Neural progenitor cell (in vitro differentiated cells): ENCODE results near the gene PATJ. TPM values are rescaled to one million over a fixed set of nuclear protein-coding genes. Genes with fewer than 3 reads are reported as not detected.

Experiments used
- DNase-seq: peaks from one replicate; pipeline ENCODE4 v3.0.0-alpha.2; 2016; ENCODE audit warnings: low spot score
- H2AFZ ChIP-seq: fragments of 200-600 bp; sonication (generic); replicated peaks from 2 replicates; pipeline ENCODE4 v1.6.1; 2016; ENCODE audit warnings: antibody characterized with exemption
- H3F3A ChIP-seq: fragments of 200-600 bp; sonication (generic); 2 replicates; pipeline ENCODE4 v1.6.1; 2016; ENCODE audit warnings: antibody characterized with exemption, low read depth
- H3K27ac ChIP-seq: fragments of 200-600 bp; sonication (generic); 2 replicates; pipeline ENCODE4 v1.5.1; 2016; ENCODE audit warnings: mild to moderate bottlenecking
- H3K27me3 ChIP-seq: fragments of 200-600 bp; sonication (generic); 2 replicates; pipeline ENCODE4 v1.6.1; 2016; ENCODE audit warnings: mild to moderate bottlenecking, moderate library complexity
- H3K36me3 ChIP-seq: fragments of 200-600 bp; sonication (generic); 2 replicates; pipeline ENCODE4 v1.5.1; 2016
- H3K4me1 ChIP-seq: fragments of 200-600 bp; sonication (generic); 2 replicates; pipeline ENCODE4 v1.6.1; 2016; ENCODE audit warnings: mixed run types
- H3K4me2 ChIP-seq: fragments of 200-600 bp; sonication (generic); 2 replicates; pipeline ENCODE4 v1.6.1; 2016
- H3K4me3 ChIP-seq: fragments of 200-600 bp; sonication (generic); 2 replicates; pipeline ENCODE4 v1.5.1; 2016
- H3K79me2 ChIP-seq: fragments of 200-600 bp; sonication (generic); 2 replicates; pipeline ENCODE4 v1.6.1; 2016; ENCODE audit warnings: low read depth
- H3K9ac ChIP-seq: fragments of 200-600 bp; sonication (generic); 2 replicates; pipeline ENCODE4 v1.6.1; 2016
- H3K9me3 ChIP-seq: fragments of 200-600 bp; sonication (generic); 2 replicates; pipeline ENCODE4 v1.5.1; 2016; ENCODE audit warnings: low read depth
- H4K20me1 ChIP-seq: fragments of 200-600 bp; sonication (generic); 2 replicates; pipeline ENCODE4 v1.6.1; 2016; ENCODE audit warnings: low read depth
- H3K27ac Mint-ChIP-seq: 3 replicates; pipeline ENCODE4 v1.8.0; 2021; ENCODE audit warnings: mixed read lengths
- H3K27me3 Mint-ChIP-seq: 2 replicates; pipeline ENCODE4 v1.8.0; 2022; ENCODE audit warnings: low read depth, mild to moderate bottlenecking, inconsistent platforms, moderate library complexity, mixed read lengths; ENCODE audit not compliant: insufficient read depth
- H3K36me3 Mint-ChIP-seq: 3 replicates; pipeline ENCODE4 v1.8.0; 2021; ENCODE audit warnings: mixed read lengths
- H3K4me1 Mint-ChIP-seq: 3 replicates; pipeline ENCODE4 v1.8.0; 2021; ENCODE audit warnings: mixed read lengths
- H3K4me3 Mint-ChIP-seq: 3 replicates; pipeline ENCODE4 v1.8.0; 2021; ENCODE audit warnings: mild to moderate bottlenecking, moderate library complexity, mixed read lengths
- H3K9me3 Mint-ChIP-seq: 3 replicates; pipeline ENCODE4 v1.8.0; 2020; ENCODE audit warnings: mixed read lengths
- EZH2 ChIP-seq: fragments of 200-600 bp; sonication (generic); IDR thresholded peaks from 2 replicates; pipeline ENCODE4 v1.6.1; 2017; ENCODE audit warnings: antibody characterized with exemption, mild to moderate bottlenecking, moderate library complexity
- EZH2phosphoT487 ChIP-seq: fragments of 200-600 bp; sonication (generic); IDR thresholded peaks from 2 replicates; pipeline ENCODE4 v1.6.1; 2017; ENCODE audit warnings: antibody characterized with exemption
- total RNA-seq: library from RNA; depleted of rRNA; stranded (reverse); fragments of >200 nt; gene quantifications from 2 replicates; pipeline ENCODE4 v1.2.3, GENCODE V29; 2015; ENCODE audit warnings: low replicate concordance
- TF ChIP-seq, protein P1 (sequence below): fragments of 200-600 bp; sonication (generic); IDR thresholded peaks from 2 replicates; pipeline ENCODE4 v1.5.1; 2017; ENCODE audit warnings: antibody characterized with exemption, mild to moderate bottlenecking

The PATJ gene
- total RNA-seq, 1 donor from 2014 or later: 24.8 TPM

DNA sequence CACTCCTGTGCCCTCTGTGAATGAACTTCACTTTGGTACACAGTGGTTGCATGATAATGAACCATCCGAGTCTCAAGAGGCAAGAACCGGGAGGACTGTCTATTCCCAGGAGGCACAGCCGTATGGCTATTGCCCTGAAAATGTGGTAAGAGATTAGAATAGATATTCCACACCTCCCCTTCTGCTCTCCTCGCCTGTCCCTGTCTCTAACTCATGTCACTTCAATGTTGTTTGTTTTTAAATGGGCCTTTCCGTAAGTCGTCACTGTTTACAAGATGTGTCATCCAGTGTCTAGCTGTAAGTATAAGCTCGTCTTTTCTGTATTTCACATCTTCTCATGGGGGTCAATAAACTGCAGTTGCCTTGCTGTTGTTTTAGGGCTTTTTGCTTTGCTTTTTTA, 122.2 kb downstream of the PATJ start:
- H3K9me3 Mint-ChIP-seq: no peaks in the 10 kb centered on the region
- Histone ChIP-seq H3K4me1 (no peaks in the 10 kb centered on the region), H4K20me1 (no peaks in the 10 kb centered on the region), H3K4me2 (no peak overlapping the region), H3K27me3 (no peaks in the 10 kb centered on the region), H3K9me3 (no peaks in the 10 kb centered on the region), H3K27ac (no peak overlapping the region), H3K4me3 (no peak overlapping the region), H3K79me2 (no peaks in the 10 kb centered on the region), H3F3A (peaks cover 3% of the 10 kb centered on the region), H3K36me3 (no peaks in the 10 kb centered on the region), H2AFZ (no peak overlapping the region), H3K9ac (no peak overlapping the region)
- H3K4me1 Mint-ChIP-seq: no peaks in the 10 kb centered on the region
- TF ChIP-seq, protein P1, sequence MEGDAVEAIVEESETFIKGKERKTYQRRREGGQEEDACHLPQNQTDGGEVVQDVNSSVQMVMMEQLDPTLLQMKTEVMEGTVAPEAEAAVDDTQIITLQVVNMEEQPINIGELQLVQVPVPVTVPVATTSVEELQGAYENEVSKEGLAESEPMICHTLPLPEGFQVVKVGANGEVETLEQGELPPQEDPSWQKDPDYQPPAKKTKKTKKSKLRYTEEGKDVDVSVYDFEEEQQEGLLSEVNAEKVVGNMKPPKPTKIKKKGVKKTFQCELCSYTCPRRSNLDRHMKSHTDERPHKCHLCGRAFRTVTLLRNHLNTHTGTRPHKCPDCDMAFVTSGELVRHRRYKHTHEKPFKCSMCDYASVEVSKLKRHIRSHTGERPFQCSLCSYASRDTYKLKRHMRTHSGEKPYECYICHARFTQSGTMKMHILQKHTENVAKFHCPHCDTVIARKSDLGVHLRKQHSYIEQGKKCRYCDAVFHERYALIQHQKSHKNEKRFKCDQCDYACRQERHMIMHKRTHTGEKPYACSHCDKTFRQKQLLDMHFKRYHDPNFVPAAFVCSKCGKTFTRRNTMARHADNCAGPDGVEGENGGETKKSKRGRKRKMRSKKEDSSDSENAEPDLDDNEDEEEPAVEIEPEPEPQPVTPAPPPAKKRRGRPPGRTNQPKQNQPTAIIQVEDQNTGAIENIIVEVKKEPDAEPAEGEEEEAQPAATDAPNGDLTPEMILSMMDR: no peak
- H3K27me3 Mint-ChIP-seq: no peaks in the 10 kb centered on the region
- no peak for DNase-seq
- H3K27ac Mint-ChIP-seq: no peak overlapping the region
- no peak overlapping the region for H3K4me3 Mint-ChIP-seq
- peaks cover 7% of the 10 kb centered on the region for H3K36me3 Mint-ChIP-seq

DNA sequence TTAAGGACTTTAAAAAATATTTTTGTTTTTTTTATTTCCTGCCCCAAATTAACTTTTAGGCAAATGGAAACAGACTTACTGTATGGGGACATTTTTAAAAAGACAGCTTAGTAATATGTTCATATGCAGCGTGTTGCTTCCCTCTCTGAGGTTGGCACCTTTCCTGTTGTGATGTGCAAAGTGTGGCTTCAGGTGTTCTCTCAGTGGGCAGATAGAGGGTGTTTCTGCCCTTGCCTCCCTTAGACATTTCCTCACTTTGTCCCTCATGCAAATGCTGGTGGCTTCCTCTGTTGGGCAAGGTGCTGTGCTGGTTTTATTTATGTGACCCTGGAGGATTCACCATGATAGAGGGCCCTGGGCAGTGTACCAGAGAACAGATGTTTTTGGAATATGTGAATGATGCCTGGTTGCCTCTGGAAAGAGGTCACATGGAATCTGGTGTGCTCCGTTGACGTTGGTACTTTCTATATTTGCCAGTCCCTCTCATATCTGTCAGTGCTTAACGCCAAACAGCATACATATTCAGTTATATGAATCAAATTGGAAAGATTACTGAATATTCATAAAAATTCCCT, 123.5 kb downstream of the PATJ start:
- Mint-ChIP-seq H3K36me3 (peaks cover 7% of the 10 kb centered on the region), H3K27ac (no peak overlapping the region), H3K9me3 (no peaks in the 10 kb centered on the region), H3K27me3 (no peaks in the 10 kb centered on the region), H3K4me1 (peaks cover 7% of the 10 kb centered on the region), H3K4me3 (no peak overlapping the region)
- Histone ChIP-seq H3K27me3 (no peaks in the 10 kb centered on the region), H3K27ac (no peak overlapping the region), H3K4me3 (no peak overlapping the region), H2AFZ (no peak overlapping the region), H3F3A (peaks cover 9% of the 10 kb centered on the region), H3K4me1 (peaks cover 8% of the 10 kb centered on the region), H3K9me3 (no peaks in the 10 kb centered on the region), H3K9ac (no peak overlapping the region), H3K4me2 (no peak overlapping the region), H3K79me2 (no peaks in the 10 kb centered on the region), H3K36me3 (no peaks in the 10 kb centered on the region), H4K20me1 (no peaks in the 10 kb centered on the region)
- TF ChIP-seq, protein P1: no peak
- no peak for TF ChIP-seq EZH2phosphoT487
- no peak for TF ChIP-seq EZH2
- DNase-seq: no peak

DNA sequence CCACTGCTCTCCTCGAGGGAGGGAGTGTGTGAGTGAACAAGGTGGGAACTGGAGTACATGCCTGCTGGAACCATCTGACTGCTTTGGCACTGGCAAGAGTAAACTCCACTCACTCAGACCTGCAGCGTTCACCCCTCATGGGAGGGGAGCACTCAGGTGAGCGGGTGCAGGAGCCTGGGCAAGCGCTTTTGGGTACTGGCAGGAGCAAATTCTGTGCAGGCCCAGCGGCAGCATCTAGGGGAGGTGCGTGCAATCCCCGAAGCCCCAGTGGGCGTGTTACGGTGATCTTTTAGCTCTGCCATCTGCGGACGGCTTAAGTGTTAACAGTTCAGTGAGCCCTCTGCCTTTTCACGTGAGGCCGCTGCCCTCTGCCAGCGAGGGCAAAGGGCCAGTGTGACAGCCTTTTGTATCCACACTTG, 127.4 kb downstream of the PATJ start:
- Histone ChIP-seq H3K27ac (peak overlapping the region; percentile 46), H3K9ac (no peak overlapping the region), H3F3A (peaks cover 9% of the 10 kb centered on the region), H3K4me1 (peaks cover 10% of the 10 kb centered on the region), H2AFZ (no peak overlapping the region), H3K36me3 (no peaks in the 10 kb centered on the region), H3K4me3 (no peak overlapping the region), H3K79me2 (no peaks in the 10 kb centered on the region), H3K9me3 (no peaks in the 10 kb centered on the region), H3K27me3 (no peaks in the 10 kb centered on the region), H3K4me2 (peak overlapping the region; percentile 35), H4K20me1 (no peaks in the 10 kb centered on the region)
- H3K9me3 Mint-ChIP-seq: peaks cover 2% of the 10 kb centered on the region
- peak overlapping the region; percentile 69 for H3K27ac Mint-ChIP-seq
- TF ChIP-seq EZH2phosphoT487 (no peak), EZH2 (no peak)
- TF ChIP-seq, protein P1: no peak
- H3K27me3 Mint-ChIP-seq: no peaks in the 10 kb centered on the region
- peaks cover 10% of the 10 kb centered on the region for H3K36me3 Mint-ChIP-seq
- peak; percentile 38 for DNase-seq
- peaks cover 7% of the 10 kb centered on the region for H3K4me1 Mint-ChIP-seq
- H3K4me3 Mint-ChIP-seq: no peak overlapping the region
